Embryonic facial prominence (tissue), 1 donor: ENCODE data around the gene MATR3.

Experiments
- DNase-seq: peaks from one replicate; pipeline ENCODE4 v3.0.0-alpha.2; 2016; ENCODE audit errors: extremely low spot score

The MATR3 gene

DNA sequence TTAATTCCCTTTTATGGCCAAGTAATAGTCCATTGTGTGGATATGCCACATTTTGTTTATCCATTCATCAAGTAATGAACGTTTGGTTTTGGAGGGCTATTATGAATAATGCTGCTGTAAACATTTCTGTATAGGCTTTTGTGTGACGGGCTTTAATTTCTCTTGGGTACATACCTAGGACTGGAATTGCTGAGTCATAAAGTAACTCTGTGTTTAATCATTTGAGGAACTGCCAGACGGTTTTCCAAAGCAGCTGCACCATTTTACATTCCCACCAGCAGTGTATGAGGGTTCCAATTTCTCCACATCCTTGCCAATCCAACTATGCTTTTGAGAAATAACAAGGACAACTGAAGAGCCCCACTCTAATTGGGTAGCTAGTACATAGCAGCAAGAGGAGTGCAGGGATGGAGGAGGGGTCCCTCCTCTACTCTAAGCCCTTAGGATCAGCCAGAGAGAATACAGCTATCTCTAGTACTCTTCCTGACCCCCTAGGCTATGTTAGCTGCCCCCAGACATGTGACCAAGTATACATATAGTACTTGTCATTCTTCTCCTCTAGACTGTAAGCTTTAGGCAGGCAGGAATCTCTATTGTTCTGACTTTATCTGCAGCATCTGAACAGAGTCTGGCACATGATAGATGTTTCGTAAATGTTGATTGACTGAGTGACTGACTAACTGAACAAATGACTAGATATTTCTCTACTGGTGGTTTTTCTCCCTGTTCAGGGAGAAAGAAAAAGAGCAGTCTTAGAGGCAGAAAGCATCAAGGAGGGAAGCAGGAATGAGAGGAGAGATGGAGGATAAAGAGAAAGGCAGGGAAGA lies 22.1 kb upstream of the MATR3 start:
- DNase-seq = no peak

- DNase-seq = no peak
Observed at GRCh38 chr5:139272471-139273321, 20.8 kb upstream of the MATR3 start.

GRCh38 chr5:139273322-139273571 lies 20.3 kb upstream of the MATR3 start:
- no peak for DNase-seq

GRCh38 chr5:139273572-139274289 lies 19.8 kb upstream of the MATR3 start:
- no peak for DNase-seq

GRCh38 chr5:139275536-139275935 lies 18.0 kb upstream of the MATR3 start:
- no peak for DNase-seq

DNA sequence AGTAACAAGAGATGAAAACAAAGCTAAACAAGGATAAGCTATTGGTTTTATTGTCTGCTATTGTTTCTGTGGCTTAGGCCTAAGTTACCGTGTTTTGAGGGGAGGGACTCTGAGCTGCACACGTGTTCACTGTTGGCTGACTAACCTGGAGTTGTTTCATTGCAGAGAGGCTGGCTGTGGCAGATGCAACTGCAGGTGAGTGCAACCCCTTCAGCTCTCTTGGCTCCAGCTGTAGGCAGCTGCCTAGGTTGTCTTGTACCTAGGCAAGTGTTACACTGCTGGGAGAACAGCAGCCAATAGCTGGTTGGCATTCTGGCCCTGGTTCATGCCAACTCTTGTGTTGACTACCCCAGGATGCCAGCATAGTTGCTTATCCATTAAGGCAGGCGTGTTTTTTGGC lies 17.6 kb upstream of the MATR3 start:
- no peak for DNase-seq

GRCh38 chr5:139276426-139276825 lies 17.1 kb upstream of the MATR3 start:
- DNase-seq = no peak

DNA sequence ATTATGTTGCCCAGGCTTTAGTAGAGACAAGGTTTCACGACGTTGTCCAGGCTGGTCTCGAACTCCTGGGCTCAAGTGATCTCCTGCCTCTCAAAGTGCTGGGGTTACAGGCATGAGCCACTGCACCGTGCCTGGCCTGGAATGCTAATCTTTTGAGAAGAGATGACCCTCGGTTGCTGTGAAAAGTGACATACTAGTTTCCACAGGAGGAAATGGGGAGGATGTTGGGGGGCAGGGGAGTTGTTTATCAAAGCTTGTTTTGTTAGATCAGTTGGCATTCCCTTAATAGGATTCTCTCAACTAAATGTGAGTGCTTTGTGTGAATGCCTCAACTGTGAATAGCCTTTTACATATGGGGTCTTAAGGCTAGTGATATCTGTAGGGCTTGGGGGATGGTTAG lies 16.4 kb upstream of the MATR3 start:
- no peak for DNase-seq

DNA sequence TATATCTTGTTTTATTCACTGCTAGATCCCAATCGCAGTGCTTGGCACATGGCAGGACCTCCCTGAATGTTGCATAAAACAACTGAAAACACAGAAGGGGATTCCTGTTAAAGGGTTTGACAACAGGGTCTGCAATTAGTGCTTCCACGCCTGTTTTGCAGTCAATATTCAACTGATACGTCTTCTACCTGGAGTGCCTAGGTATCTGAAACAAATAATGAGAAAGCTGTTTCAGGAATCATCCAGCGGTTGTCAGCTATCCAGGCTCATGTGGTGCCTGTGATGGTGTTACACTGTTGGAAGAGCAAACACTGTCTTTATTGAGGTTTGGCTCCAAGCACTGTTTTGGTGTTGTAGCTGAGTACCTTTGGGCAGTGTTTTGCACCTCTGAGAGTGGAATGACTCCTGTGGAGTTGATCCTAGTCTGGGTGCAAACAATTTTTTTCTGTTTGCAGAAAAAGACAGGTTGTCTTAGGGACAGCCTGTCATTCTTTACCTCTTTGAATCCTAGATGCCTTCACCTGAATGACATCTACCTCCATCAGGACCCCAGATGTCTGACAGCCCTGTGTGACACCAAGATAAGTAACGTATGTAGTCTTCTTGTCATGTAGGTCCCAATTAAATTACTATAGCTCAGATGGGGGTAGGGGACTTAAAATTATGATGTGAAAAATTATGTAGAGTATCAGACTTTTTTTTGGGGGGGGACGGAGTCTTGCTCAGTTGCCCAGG lies 14.8 kb upstream of the MATR3 start:
- no peak for DNase-seq

- no peak for DNase-seq
Observed at GRCh38 chr5:139282197-139282557, 11.4 kb upstream of the MATR3 start.

DNA sequence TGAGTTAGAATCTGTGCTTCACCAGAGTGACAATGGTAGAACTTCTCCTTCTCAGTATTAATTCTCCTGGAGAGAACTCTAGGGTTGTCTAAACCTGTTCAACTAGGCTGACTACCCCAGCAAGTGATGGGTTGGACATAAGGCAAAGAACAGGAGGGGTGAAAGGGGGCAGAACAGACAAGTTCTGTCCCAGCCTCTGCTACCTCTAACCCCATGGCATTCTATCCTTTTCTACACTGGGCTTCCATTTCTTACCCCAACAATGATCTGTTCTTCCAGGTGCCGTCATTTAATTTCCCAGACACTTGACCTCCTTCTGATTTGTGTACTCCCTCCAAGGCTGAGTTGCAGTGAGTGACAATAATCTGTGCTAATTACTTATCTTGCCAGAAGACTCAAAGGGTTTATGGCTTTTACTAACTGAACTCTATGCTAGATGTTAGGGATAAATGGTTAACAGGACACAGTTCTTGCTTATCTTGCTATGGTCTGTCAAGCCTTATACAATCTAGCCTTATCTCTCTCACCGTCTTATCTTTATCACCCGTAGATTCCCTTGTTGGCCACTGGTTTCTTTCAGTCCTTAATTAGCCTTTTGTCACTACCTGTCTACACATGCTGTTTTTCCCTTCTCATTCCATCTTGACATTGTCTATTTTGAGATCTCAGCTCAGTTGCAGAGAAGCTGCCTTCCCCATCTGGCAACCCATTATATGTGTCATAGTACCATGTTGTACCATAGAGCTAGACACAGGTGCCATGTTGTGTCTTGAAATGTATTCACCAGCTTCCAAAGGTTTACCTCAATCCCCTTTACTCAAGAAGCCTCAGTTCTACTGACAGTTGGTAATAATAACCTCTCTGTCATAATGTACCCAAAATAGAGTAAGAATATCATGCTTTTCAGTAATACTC lies 10.0 kb upstream of the MATR3 start:
- DNase-seq = no peak

DNA sequence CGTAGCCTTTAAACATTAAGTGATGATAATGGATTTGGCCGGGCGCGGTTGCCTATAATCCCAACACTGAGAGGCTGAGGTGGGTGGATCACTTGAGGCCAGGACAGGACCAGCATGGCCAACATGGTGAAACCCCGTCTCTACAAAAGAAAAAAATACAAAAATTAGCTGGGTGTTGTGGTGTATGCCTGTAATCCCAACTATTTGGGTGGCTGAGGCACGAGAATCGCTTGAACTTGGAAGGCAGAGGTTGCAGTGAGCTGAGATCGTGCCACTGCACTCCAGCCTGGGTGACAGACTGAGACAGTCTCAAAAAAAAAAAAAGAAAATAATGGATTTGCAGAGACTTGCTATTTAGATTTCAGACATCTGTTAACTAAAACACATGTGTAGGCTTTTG lies 9.2 kb upstream of the MATR3 start:
- DNase-seq = no peak

- no peak for DNase-seq
Observed at GRCh38 chr5:139285651-139286392, 7.7 kb upstream of the MATR3 start.

GRCh38 chr5:139287890-139288635 lies 5.5 kb upstream of the MATR3 start:
- no peak for DNase-seq

DNA sequence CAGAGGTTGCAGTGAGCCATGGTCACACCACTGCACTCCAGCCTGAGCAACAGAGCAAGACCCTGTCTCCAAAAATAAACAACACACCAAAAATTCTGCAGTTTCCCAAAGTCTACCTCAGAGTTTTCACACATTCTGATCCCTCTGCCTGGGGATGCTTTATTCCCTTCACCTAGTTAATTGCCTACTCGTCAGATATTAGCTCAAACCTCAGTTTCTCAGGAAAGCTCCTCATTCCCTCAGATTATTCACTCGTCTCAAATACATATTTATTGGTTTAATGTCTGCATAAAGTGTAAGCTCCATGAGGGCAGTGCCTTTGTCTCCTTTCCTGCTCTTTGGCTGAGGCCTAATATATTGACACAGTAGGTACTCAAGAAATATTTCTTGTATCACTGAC lies 2.5 kb upstream of the MATR3 start:
- no peak for DNase-seq

- DNase-seq = no peak
Observed at GRCh38 chr5:139293202-139293506, 386 bp upstream of the MATR3 start.

DNA sequence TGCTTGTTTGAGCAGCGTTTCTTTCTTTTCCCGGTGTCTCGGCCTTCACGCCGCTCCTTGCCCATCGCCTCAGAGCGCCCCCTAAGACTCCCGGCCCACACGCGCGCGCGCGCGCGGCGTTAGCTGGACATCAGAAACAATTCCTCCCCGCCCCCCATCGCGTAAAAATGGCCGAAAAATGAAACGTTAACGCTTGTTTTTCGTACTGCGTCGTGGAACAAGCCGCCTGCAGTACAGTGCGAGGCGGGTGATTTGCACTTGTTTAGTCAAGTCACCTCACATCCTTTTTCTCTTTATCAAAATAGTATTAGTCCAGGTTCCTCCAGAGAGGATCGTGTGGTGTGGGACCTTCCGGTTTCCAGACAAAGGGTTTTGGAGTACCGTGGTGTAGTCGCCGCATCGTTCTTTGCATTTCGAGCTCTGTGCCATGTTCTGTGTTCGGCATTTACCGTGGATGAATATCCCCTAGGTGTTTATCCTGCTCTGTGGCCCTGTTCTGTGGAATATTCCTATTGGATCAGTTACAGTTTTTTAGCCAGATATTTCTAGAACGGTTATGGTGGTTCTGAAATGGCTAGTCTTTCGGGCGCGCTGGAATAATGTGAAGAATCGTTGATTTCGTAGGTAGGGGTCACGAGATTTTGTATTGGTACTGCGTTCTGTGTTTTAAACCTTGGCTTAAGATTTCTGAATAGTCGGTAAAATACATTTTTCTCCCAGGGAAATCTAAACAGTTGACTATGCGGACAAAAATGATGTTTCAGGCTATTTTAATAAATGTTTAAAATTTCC lies 1.0 kb downstream of the MATR3 start:
- peak; percentile 41 for DNase-seq

GRCh38 chr5:139295346-139296057 lies 2.0 kb downstream of the MATR3 start:
- no peak for DNase-seq
